SK-N-SH treated with all-trans-retinoic acid at 6 μM for 48 hours (cell line): ENCODE measurements around the gene EMILIN2.

ENCODE experiments used
- ATAC-seq: fragments of 200-7000 bp; cut with Tn5 transposase; 3 replicates; pipeline ENCODE4 v1.9.1; 2020; ENCODE audit warnings: mild to moderate bottlenecking, moderate library complexity
- ARNTL ChIP-seq: fragments of 450-650 bp; formaldehyde crosslinking; IDR thresholded peaks from 2 replicates; pipeline ENCODE4 v1.5.0; 2020; ENCODE audit warnings: low read depth, mild to moderate bottlenecking, moderate library complexity, borderline replicate concordance
- BACH2 ChIP-seq: fragments of 250-450 bp; sonication (Bioruptor Pico); IDR thresholded peaks from 2 replicates; pipeline ENCODE4 v1.9.0; 2021; ENCODE audit warnings: mild to moderate bottlenecking, borderline replicate concordance
- CSRNP3 ChIP-seq: fragments of 250-450 bp; sonication (Bioruptor Pico); IDR thresholded peaks from 2 replicates; pipeline ENCODE4 v1.5.1; 2021; ENCODE audit warnings: mild to moderate bottlenecking, moderate library complexity
- ESRRG ChIP-seq: fragments of 250-450 bp; sonication (Bioruptor Pico); IDR thresholded peaks from 2 replicates; pipeline ENCODE4 v1.6.1; 2021; ENCODE audit warnings: mild to moderate bottlenecking
- GLIS3 ChIP-seq: fragments of 250-450 bp; sonication (Bioruptor Pico); IDR thresholded peaks from 2 replicates; pipeline ENCODE4 v1.5.0; 2020; ENCODE audit warnings: mild to moderate bottlenecking, moderate library complexity
- ISL1 ChIP-seq: fragments of 250-450 bp; sonication (Bioruptor Pico); IDR thresholded peaks from 2 replicates; pipeline ENCODE4 v2.1.2; 2022; ENCODE audit warnings: mild to moderate bottlenecking, moderate library complexity
- OSR1 ChIP-seq: fragments of 250-450 bp; sonication (Bioruptor Pico); IDR thresholded peaks from 2 replicates; pipeline ENCODE4 v1.8.0; 2022; ENCODE audit warnings: moderate library complexity, mild to moderate bottlenecking, inconsistent platforms
- PATZ1 ChIP-seq: fragments of 250-450 bp; sonication (Bioruptor Pico); IDR thresholded peaks from 2 replicates; pipeline ENCODE4 v1.8.0; 2020; ENCODE audit warnings: mild to moderate bottlenecking, moderate library complexity, borderline replicate concordance
- POU6F1 ChIP-seq: fragments of 250-450 bp; sonication (Bioruptor Pico); IDR thresholded peaks from 2 replicates; pipeline ENCODE4 v1.8.0; 2021; ENCODE audit warnings: low read depth, mild to moderate bottlenecking, moderate library complexity, borderline replicate concordance
- PPARA ChIP-seq: fragments of 250-450 bp; sonication (Bioruptor Pico); IDR thresholded peaks from 2 replicates; pipeline ENCODE4 v1.5.0; 2020; ENCODE audit warnings: mild to moderate bottlenecking, borderline replicate concordance
- RARB ChIP-seq: fragments of 250-450 bp; sonication (Bioruptor Pico); IDR thresholded peaks from 2 replicates; pipeline ENCODE4 v1.8.0; 2021; ENCODE audit warnings: mild to moderate bottlenecking, moderate library complexity
- TOX ChIP-seq: fragments of 250-450 bp; sonication (Bioruptor Pico); IDR thresholded peaks from 2 replicates; pipeline ENCODE4 v1.8.0; 2021; ENCODE audit warnings: mild to moderate bottlenecking, moderate library complexity, borderline replicate concordance
- TSHZ2 ChIP-seq: fragments of 250-450 bp; sonication (Bioruptor Pico); IDR thresholded peaks from 2 replicates; pipeline ENCODE4 v1.5.0; 2020; ENCODE audit warnings: mild to moderate bottlenecking, moderate library complexity
- ZFP3 ChIP-seq: fragments of 250-450 bp; sonication (Bioruptor Pico); IDR thresholded peaks from 2 replicates; pipeline ENCODE4 v1.5.0; 2020; ENCODE audit warnings: mild to moderate bottlenecking, moderate library complexity
- ZFP30 ChIP-seq: fragments of 450-650 bp; formaldehyde crosslinking; IDR thresholded peaks from 2 replicates; pipeline ENCODE4 v1.5.0; 2022; ENCODE audit warnings: mild to moderate bottlenecking, moderate library complexity
- ZNF565 ChIP-seq: fragments of 450-650 bp; formaldehyde crosslinking; conservative IDR thresholded peaks from 2 replicates; pipeline ENCODE4 v1.5.0; 2020; ENCODE audit warnings: low read depth, mild to moderate bottlenecking, moderate library complexity
- ZNF70 ChIP-seq: fragments of 450-650 bp; formaldehyde crosslinking; IDR thresholded peaks from 2 replicates; pipeline ENCODE4 v1.5.0; 2020; ENCODE audit warnings: mild to moderate bottlenecking, moderate library complexity

The EMILIN2 gene

GRCh38 chr18:2920546-2921343 is 73.9 kb downstream of the EMILIN2 start:
- ATAC-seq: no peak
- no peak for TF ChIP-seq ZNF70
- TF ChIP-seq BACH2 (CRISPR knock-in tag): no peak
- no peak for TF ChIP-seq ARNTL (CRISPR knock-in tag)
- no peak for TF ChIP-seq ZFP30
- TF ChIP-seq PPARA (CRISPR knock-in tag): no peak
- TF ChIP-seq ESRRG: no peak
- TF ChIP-seq CSRNP3: no peak
- no peak for TF ChIP-seq POU6F1 (CRISPR knock-in tag)
- no peak for TF ChIP-seq ZNF565 (CRISPR knock-in tag)
- no peak for TF ChIP-seq RARB (CRISPR knock-in tag)
- TF ChIP-seq GLIS3 (CRISPR knock-in tag): no peak
- no peak for TF ChIP-seq ISL1

GRCh38 chr18:2921778-2922177 is 75.0 kb downstream of the EMILIN2 start:
- no peak for ATAC-seq
- no peak for TF ChIP-seq PATZ1 (CRISPR knock-in tag)

GRCh38 chr18:2923464-2923863 is 76.7 kb downstream of the EMILIN2 start:
- ATAC-seq: no peak
- no peak for TF ChIP-seq ISL1
- TF ChIP-seq TSHZ2: no peak
- TF ChIP-seq ZFP3 (CRISPR knock-in tag): no peak
- no peak for TF ChIP-seq BACH2 (CRISPR knock-in tag)
- no peak for TF ChIP-seq TOX (CRISPR knock-in tag)

- no peak for ATAC-seq
- TF ChIP-seq OSR1 (CRISPR knock-in tag): no peak
- no peak for TF ChIP-seq GLIS3 (CRISPR knock-in tag)
- no peak for TF ChIP-seq TOX (CRISPR knock-in tag)
- TF ChIP-seq TSHZ2: no peak
These were observed 78.1 kb downstream of the EMILIN2 start for GRCh38 chr18:2924920-2925319.
